Activated naive CD8-positive, alpha-beta T cell treated with anti-CD3 and anti-CD28 coated beads for 36 hours (primary cell): ENCODE measurements around the gene WFDC10A. TPM values are rescaled to one million over a fixed set of nuclear protein-coding genes. Genes with fewer than 3 reads are reported as not detected.
"Not testable (repeated sequence)": the region's sequence is repeated elsewhere in the genome, so short reads cannot be mapped to it uniquely, and the experiment has no call there.

Experiments used
- DNase-seq: peaks from one replicate; pipeline ENCODE4 v3.0.0; 2021
- H3K27ac Mint-ChIP-seq: one replicate; pipeline ENCODE4 v1.8.0; 2022; ENCODE audit warnings: mild to moderate bottlenecking, moderate library complexity, mixed read lengths
- H3K27me3 Mint-ChIP-seq: one replicate; pipeline ENCODE4 v1.8.0; 2022; ENCODE audit warnings: mild to moderate bottlenecking, mixed read lengths
- H3K36me3 Mint-ChIP-seq: one replicate; pipeline ENCODE4 v1.8.0; 2021; ENCODE audit warnings: mild to moderate bottlenecking, mixed read lengths
- H3K4me1 Mint-ChIP-seq: one replicate; pipeline ENCODE4 v1.8.0; 2021; ENCODE audit warnings: mixed read lengths
- H3K4me3 Mint-ChIP-seq: one replicate; pipeline ENCODE4 v1.8.0; 2022; ENCODE audit warnings: mild to moderate bottlenecking, moderate library complexity, mixed read lengths
- H3K9me3 Mint-ChIP-seq: one replicate; pipeline ENCODE4 v1.8.0; 2022; ENCODE audit warnings: mixed read lengths
- total RNA-seq, 2 experiments: library from RNA; stranded (reverse); gene quantifications; one replicate each; pipeline ENCODE4 v1.2.3, GENCODE V29; 2021

Gene WFDC10A
- total RNA-seq, 2 experiments from 2014 or later = not detected

- Mint-ChIP-seq H3K27me3 (peaks cover 43% of the 10 kb centered on the region), H3K9me3 (peaks cover under 1% of the 10 kb centered on the region), H3K27ac (no peak overlapping the region), H3K4me1 (peaks cover 5% of the 10 kb centered on the region), H3K4me3 (no peak overlapping the region), H3K36me3 (no peaks in the 10 kb centered on the region)
- no peak for DNase-seq
These were observed 832 bp downstream of the WFDC10A start for GRCh38 chr20:45630371-45630770.

DNA sequence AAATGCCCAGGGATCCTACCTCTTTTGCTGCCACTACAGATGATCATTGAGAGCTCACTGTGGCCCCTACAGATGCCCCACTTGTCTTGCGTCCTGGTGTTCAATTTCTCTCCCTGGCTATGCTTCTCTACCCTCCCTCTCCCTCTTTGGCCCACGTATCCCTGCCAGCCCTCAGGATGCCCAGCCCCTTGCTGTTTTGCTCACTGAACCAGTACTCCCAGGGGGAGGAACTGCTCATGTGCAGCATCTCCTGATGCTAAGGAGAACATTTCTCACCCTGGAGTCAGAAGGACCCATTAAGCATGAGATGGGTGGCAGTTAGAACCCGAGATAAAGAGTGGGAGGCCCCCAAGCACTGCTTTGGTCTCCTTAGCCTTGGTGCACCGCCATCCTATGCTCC, 1.6 kb downstream of the WFDC10A start, which contains the start of gene WFDC9:
WFDC9 (minus strand) TSS at position 101 of the 400 bp plus-strand sequence. CDS start 21,103 bp downstream, outside the sequence.
- DNase-seq = no peak
- Mint-ChIP-seq H3K4me1 (peaks cover 5% of the 10 kb centered on the region), H3K9me3 (no peaks in the 10 kb centered on the region), H3K27me3 (peaks cover 43% of the 10 kb centered on the region), H3K27ac (no peak within 1 kb of the TSS), H3K4me3 (no peak within 1 kb of the TSS), H3K36me3 (no peaks in the 10 kb centered on the region)

DNA sequence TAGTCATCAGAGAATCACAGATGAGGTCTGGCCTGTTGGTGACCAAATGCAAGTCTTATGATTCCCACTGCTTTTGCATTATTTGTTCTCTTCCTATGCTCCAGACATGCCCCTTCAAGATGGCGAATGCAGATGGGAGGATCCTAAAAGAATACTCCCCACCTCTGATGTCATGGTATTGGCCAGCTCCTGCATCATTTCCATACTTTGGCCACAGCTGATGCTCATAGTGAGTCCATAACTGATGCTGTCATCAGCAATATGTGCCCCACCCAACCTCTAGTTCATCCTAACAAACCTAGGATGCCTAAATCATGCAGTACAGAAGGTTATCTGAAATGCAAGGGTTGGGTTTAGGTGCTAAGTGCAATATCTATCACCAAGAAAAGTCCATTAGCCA, 7.0 kb downstream of the WFDC10A start:
- no peak overlapping the region for H3K27ac Mint-ChIP-seq
- peaks cover 41% of the 10 kb centered on the region for H3K27me3 Mint-ChIP-seq
- no peaks in the 10 kb centered on the region for H3K4me1 Mint-ChIP-seq
- no peaks in the 10 kb centered on the region for H3K36me3 Mint-ChIP-seq
- H3K4me3 Mint-ChIP-seq = no peak overlapping the region
- no peaks in the 10 kb centered on the region for H3K9me3 Mint-ChIP-seq
- no peak for DNase-seq

DNA sequence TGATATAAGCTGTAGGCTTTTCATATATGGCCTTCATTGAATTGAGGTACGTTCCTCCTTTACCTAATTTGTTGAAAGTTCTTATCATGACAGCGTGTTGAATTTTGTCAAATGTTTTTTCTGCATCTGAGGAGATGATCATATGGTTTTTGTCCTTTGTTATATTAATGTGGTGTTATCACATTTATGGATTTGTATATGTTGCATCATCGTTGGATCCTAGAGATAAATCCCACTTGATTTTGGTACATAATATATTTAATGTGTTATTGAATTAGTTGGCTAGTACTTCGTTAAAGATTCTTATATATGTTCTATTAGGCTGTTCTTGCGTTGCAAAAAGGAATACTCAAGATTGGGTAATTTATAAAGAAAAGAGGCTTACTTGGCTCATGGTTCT, 10.1 kb downstream of the WFDC10A start:
- Mint-ChIP-seq H3K9me3 (no peaks in the 10 kb centered on the region), H3K27me3 (peaks cover 33% of the 10 kb centered on the region), H3K36me3 (no peaks in the 10 kb centered on the region), H3K4me3 (no peak overlapping the region), H3K27ac (no peak overlapping the region), H3K4me1 (no peaks in the 10 kb centered on the region)
- DNase-seq = no peak

DNA sequence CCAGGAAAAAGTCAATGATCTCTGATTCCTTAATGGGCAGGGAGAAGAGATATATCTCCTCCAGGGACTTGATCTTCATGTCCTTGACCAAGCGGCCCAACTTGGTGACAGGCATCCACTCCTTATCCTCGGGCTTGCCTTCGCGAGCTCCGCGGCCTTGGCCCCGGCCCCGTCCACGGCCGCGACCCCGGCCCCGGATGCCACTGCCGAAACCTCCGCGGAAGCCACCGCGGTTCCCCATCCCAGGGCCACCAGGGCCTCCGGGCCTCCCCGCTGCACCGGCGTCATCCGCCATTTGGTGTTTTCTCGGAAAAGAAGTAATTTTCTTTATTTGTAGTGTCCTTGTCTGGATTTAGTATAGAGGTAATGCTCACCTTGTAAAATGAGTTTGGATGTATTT, 11.5 kb downstream of the WFDC10A start:
- DNase-seq, H3K4me3 Mint-ChIP-seq, H3K9me3 Mint-ChIP-seq, H3K27ac Mint-ChIP-seq, H3K36me3 Mint-ChIP-seq, H3K4me1 Mint-ChIP-seq: not testable (repeated sequence)
- H3K27me3 Mint-ChIP-seq = peaks cover 35% of the 10 kb centered on the region

DNA sequence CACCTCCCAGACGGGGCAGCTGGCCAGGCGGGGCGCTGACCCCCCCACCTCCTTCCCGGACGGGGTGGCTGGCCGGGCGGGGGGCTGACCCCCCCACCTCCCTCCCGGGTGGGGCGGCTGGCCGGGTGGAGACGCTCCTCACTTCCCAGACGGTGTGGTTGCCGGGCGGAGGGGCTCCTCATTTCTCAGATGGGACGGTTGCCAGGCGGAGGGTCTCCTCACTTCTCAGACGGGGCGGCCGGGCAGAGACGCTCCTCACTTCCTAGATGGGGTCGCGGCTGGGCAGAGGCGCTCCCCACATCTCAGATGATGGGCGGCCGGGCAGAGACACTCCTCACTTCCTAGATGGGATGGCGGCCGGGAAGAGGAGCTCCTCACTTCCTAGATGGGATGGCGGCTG, 16.3 kb downstream of the WFDC10A start:
- not testable (repeated sequence) for H3K27ac Mint-ChIP-seq, DNase-seq, H3K36me3 Mint-ChIP-seq, H3K4me3 Mint-ChIP-seq, H3K9me3 Mint-ChIP-seq, H3K4me1 Mint-ChIP-seq
- peaks cover 14% of the 10 kb centered on the region for H3K27me3 Mint-ChIP-seq

DNA sequence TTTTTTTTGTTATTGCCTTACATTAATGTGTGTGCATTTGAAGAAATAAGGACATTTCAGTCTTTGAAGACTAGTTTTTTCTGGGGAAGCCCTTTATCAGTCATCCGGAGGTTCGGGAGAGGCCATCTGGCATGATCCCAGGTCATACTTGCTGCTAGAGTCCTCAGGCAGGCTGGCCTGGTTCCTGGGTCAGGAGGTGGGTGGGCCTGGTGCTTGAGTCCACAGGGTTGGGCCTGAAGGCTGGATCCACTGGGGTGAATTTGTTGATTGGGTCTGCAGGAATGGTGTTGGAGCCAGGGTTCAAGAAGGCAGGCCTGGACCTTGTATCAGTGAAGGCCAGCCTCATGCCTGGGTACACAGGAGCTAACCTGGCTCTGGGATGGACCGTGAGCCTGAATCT, 17.3 kb downstream of the WFDC10A start:
- no peak overlapping the region for H3K4me3 Mint-ChIP-seq
- H3K27ac Mint-ChIP-seq = no peak overlapping the region
- no peaks in the 10 kb centered on the region for H3K4me1 Mint-ChIP-seq
- H3K9me3 Mint-ChIP-seq = no peaks in the 10 kb centered on the region
- DNase-seq = no peak
- peaks cover 18% of the 10 kb centered on the region for H3K27me3 Mint-ChIP-seq
- no peaks in the 10 kb centered on the region for H3K36me3 Mint-ChIP-seq

GRCh38 chr20:45647441-45648050, 18.0 kb downstream of the WFDC10A start:
- H3K9me3 Mint-ChIP-seq = no peaks in the 10 kb centered on the region
- no peaks in the 10 kb centered on the region for H3K36me3 Mint-ChIP-seq
- no peak overlapping the region for H3K27ac Mint-ChIP-seq
- peaks cover 16% of the 10 kb centered on the region for H3K27me3 Mint-ChIP-seq
- DNase-seq = no peak
- H3K4me3 Mint-ChIP-seq = no peak overlapping the region
- H3K4me1 Mint-ChIP-seq = no peaks in the 10 kb centered on the region

GRCh38 chr20:45649312-45649863, 19.8 kb downstream of the WFDC10A start:
- Mint-ChIP-seq H3K9me3 (no peaks in the 10 kb centered on the region), H3K27me3 (peaks cover 10% of the 10 kb centered on the region), H3K27ac (no peak overlapping the region), H3K4me3 (no peak overlapping the region), H3K4me1 (no peaks in the 10 kb centered on the region), H3K36me3 (no peaks in the 10 kb centered on the region)
- no peak for DNase-seq

GRCh38 chr20:45651726-45652125, 22.2 kb downstream of the WFDC10A start:
- H3K4me1 Mint-ChIP-seq, H3K36me3 Mint-ChIP-seq, H3K27ac Mint-ChIP-seq, H3K4me3 Mint-ChIP-seq, H3K9me3 Mint-ChIP-seq, DNase-seq, H3K27me3 Mint-ChIP-seq: not testable (repeated sequence)

- H3K4me1 Mint-ChIP-seq, H3K27ac Mint-ChIP-seq, H3K4me3 Mint-ChIP-seq, DNase-seq, H3K27me3 Mint-ChIP-seq, H3K36me3 Mint-ChIP-seq, H3K9me3 Mint-ChIP-seq: not testable (repeated sequence)
These were observed 27.5 kb downstream of the WFDC10A start for GRCh38 chr20:45657038-45657437.

GRCh38 chr20:45670139-45670538, 40.6 kb downstream of the WFDC10A start, which contains the start of gene WFDC11:
Gene WFDC11, minus strand, starts transcription at chr20:45670239. Its CDS starts 19,639 bp downstream, at chr20:45650600.
- peaks cover 28% of the 10 kb centered on the region for H3K27me3 Mint-ChIP-seq
- H3K36me3 Mint-ChIP-seq = no peaks in the 10 kb centered on the region
- no peak within 1 kb of the TSS for H3K27ac Mint-ChIP-seq
- H3K4me3 Mint-ChIP-seq = no peak within 1 kb of the TSS
- H3K9me3 Mint-ChIP-seq = no peaks in the 10 kb centered on the region
- H3K4me1 Mint-ChIP-seq = no peaks in the 10 kb centered on the region
- DNase-seq = no peak

GRCh38 chr20:45672765-45673164, 43.2 kb downstream of the WFDC10A start:
- no peaks in the 10 kb centered on the region for H3K36me3 Mint-ChIP-seq
- no peak overlapping the region for H3K4me3 Mint-ChIP-seq
- H3K9me3 Mint-ChIP-seq = peaks cover 6% of the 10 kb centered on the region
- no peak overlapping the region for H3K27ac Mint-ChIP-seq
- H3K4me1 Mint-ChIP-seq = no peaks in the 10 kb centered on the region
- H3K27me3 Mint-ChIP-seq = peaks cover 37% of the 10 kb centered on the region
- DNase-seq = no peak

GRCh38 chr20:45679650-45680049, 50.1 kb downstream of the WFDC10A start:
- Mint-ChIP-seq H3K36me3 (no peaks in the 10 kb centered on the region), H3K27me3 (peaks cover 19% of the 10 kb centered on the region), H3K27ac (no peak overlapping the region), H3K4me1 (no peaks in the 10 kb centered on the region), H3K9me3 (peaks cover 19% of the 10 kb centered on the region), H3K4me3 (no peak overlapping the region)
- DNase-seq = no peak
